ENCODE data around the gene ATP5F1D. TPM values are rescaled to one million over a fixed set of nuclear protein-coding genes. Genes with fewer than 3 reads are reported as not detected.

ATP5F1D gene
- total RNA-seq, 2 experiments from 2014 or later, result 161 to 180 TPM

GRCh38 chr19:1236576-1236975 lies 5.0 kb upstream of the ATP5F1D start:
- no peak for DNase-seq
- ChIA-PET CTCF (no interaction called here), POLR2A (no interaction called here)
- H3K4me1 Mint-ChIP-seq, result peaks cover 22% of the 10 kb centered on the region
- H3K36me3 Mint-ChIP-seq (ENCODE audit: low read depth), result no peaks in the 10 kb centered on the region
- H3K4me3 Mint-ChIP-seq, result peak overlapping the region; percentile 6
- no peaks in the 10 kb centered on the region for H3K9me3 Mint-ChIP-seq (ENCODE audit: low read depth)
- H3K27ac Mint-ChIP-seq, result no peak overlapping the region
- H3K27me3 Mint-ChIP-seq, result peaks cover 6% of the 10 kb centered on the region
- no peak for ATAC-seq
- intact Hi-C loops (cut with DNase I, micrococcal nuclease), result no loop called here

- ATAC-seq (no peak), DNase-seq (no peak)
- intact Hi-C loops (cut with DNase I, micrococcal nuclease), result no loop called here
- Mint-ChIP-seq H3K36me3 (ENCODE audit: low read depth) (no peaks in the 10 kb centered on the region), H3K4me3 (peak overlapping the region; percentile 33), H3K4me1 (peaks cover 22% of the 10 kb centered on the region), H3K9me3 (ENCODE audit: low read depth) (no peaks in the 10 kb centered on the region), H3K27ac (no peak overlapping the region), H3K27me3 (peaks cover 6% of the 10 kb centered on the region)
- POLR2A ChIA-PET, result no interaction called here
- CTCF ChIA-PET, result no interaction called here
These were observed 4.4 kb upstream of the ATP5F1D start for GRCh38 chr19:1237027-1237659.

- DNase-seq, result peak; percentile 51
- ATAC-seq, result no peak
- Mint-ChIP-seq H3K36me3 (ENCODE audit: low read depth) (no peaks in the 10 kb centered on the region), H3K27ac (no peak within 1 kb of the TSS), H3K4me1 (peaks cover 27% of the 10 kb centered on the region), H3K27me3 (peaks cover 6% of the 10 kb centered on the region), H3K9me3 (ENCODE audit: low read depth) (no peaks in the 10 kb centered on the region), H3K4me3 (peak within 1 kb of the TSS; percentile 54)
- ChIA-PET CTCF (interaction anchor here (0.5 to 1.1 kb wide), 2 partner anchors 44 to 254 kb away, joined by 3 to 6 read pairs; partner anchors contain the start of gene WDR18), POLR2A (interaction anchor here (1.0 kb wide), 1 partner anchor 216 kb away, joined by 4 read pairs; no protein-coding TSS in a partner anchor)
- intact Hi-C loops (cut with DNase I, micrococcal nuclease), result no loop called here
These were observed 3.7 kb upstream of the ATP5F1D start, which contains the start of gene CBARP for GRCh38 chr19:1237754-1238368. TSS of gene CBARP (minus strand) at chr19:1238005. CDS start at chr19:1236100, 1,905 bp downstream.

GRCh38 chr19:1238369-1239303 lies 2.9 kb upstream of the ATP5F1D start:
- peak overlapping the region; percentile 54 for H3K4me3 Mint-ChIP-seq
- ATAC-seq (no peak), DNase-seq (no peak)
- no peaks in the 10 kb centered on the region for H3K9me3 Mint-ChIP-seq (ENCODE audit: low read depth)
- H3K27ac Mint-ChIP-seq, result no peak overlapping the region
- CTCF ChIA-PET, result interaction anchor here (0.5 to 1.1 kb wide), 2 partner anchors 45 to 254 kb away, joined by 3 to 6 read pairs; partner anchors contain the start of gene WDR18
- H3K27me3 Mint-ChIP-seq, result peaks cover 6% of the 10 kb centered on the region
- peaks cover 33% of the 10 kb centered on the region for H3K4me1 Mint-ChIP-seq
- H3K36me3 Mint-ChIP-seq (ENCODE audit: low read depth), result no peaks in the 10 kb centered on the region
- intact Hi-C loops (cut with DNase I, micrococcal nuclease), result no loop called here
- POLR2A ChIA-PET, result interaction anchor here (0.5 to 1.0 kb wide), 2 partner anchors 30 to 217 kb away, joined by 4 read pairs; partner anchors contain the start of gene CIRBP

GRCh38 chr19:1239420-1239795 lies 2.1 kb upstream of the ATP5F1D start:
- POLR2A ChIA-PET, result no interaction called here
- CTCF ChIA-PET, result interaction anchor here (0.7 to 2.4 kb wide), 3 partner anchors 17 to 592 kb away, joined by 3 to 9 read pairs (median 3); no protein-coding TSS in a partner anchor
- H3K27ac Mint-ChIP-seq, result no peak overlapping the region
- H3K4me1 Mint-ChIP-seq, result peaks cover 34% of the 10 kb centered on the region
- DNase-seq (no peak), ATAC-seq (no peak)
- no peaks in the 10 kb centered on the region for H3K9me3 Mint-ChIP-seq (ENCODE audit: low read depth)
- no peak overlapping the region for H3K4me3 Mint-ChIP-seq
- peaks cover 6% of the 10 kb centered on the region for H3K27me3 Mint-ChIP-seq
- intact Hi-C loops (cut with DNase I, micrococcal nuclease), result no loop called here
- no peaks in the 10 kb centered on the region for H3K36me3 Mint-ChIP-seq (ENCODE audit: low read depth)

- Mint-ChIP-seq H3K27ac (no peak overlapping the region), H3K36me3 (ENCODE audit: low read depth) (no peaks in the 10 kb centered on the region), H3K27me3 (peaks cover 6% of the 10 kb centered on the region), H3K4me1 (peaks cover 38% of the 10 kb centered on the region), H3K4me3 (peak overlapping the region; percentile 83), H3K9me3 (ENCODE audit: low read depth) (no peaks in the 10 kb centered on the region)
- POLR2A ChIA-PET, result interaction anchor here (0.9 to 2.2 kb wide), 2 partner anchors 29 to 158 kb away, joined by 3 to 10 read pairs; partner anchors contain the start of gene CIRBP
- ATAC-seq (peak; percentile 57), DNase-seq (peak; percentile 97)
- intact Hi-C loops (cut with DNase I, micrococcal nuclease), result loop anchor here (1.0 to 10.0 kb wide), 19 partner anchors 27 to 443 kb away; partner anchors contain the start of genes GPX4 (in 2 of the 2), ABCA7 (in 1 of the 2), ARHGAP45 (in 1 of the 2) and ARID3A (in 1 of the 2)
- CTCF ChIA-PET, result interaction anchor here (0.6 to 2.4 kb wide), 7 partner anchors 16 to 591 kb away, joined by 3 to 11 read pairs (median 3); partner anchors contain the start of gene CIRBP
These were observed 1.5 kb upstream of the ATP5F1D start for GRCh38 chr19:1239796-1240737.

- no peak for ATAC-seq
These were observed 626 bp upstream of the ATP5F1D start for GRCh38 chr19:1240925-1241324.

GRCh38 chr19:1243768-1244692 lies 2.5 kb downstream of the ATP5F1D start:
- peak overlapping the region; percentile 82 for H3K27ac Mint-ChIP-seq
- ChIA-PET POLR2A (interaction anchor here (0.8 to 4.2 kb wide), 8 partner anchors 9 to 165 kb away, joined by 3 to 59 read pairs (median 5); partner anchors contain the start of gene CIRBP), CTCF (interaction anchor here (0.6 to 5.3 kb wide), 42 partner anchors 9 to 733 kb away, joined by 3 to 163 read pairs (median 4); partner anchors contain the start of genes ABCA7, ARHGAP45, CIRBP and FAM174C)
- DNase-seq, result peak; percentile 92
- peak overlapping the region; percentile 83 for H3K4me3 Mint-ChIP-seq
- no peaks in the 10 kb centered on the region for H3K27me3 Mint-ChIP-seq
- no peaks in the 10 kb centered on the region for H3K9me3 Mint-ChIP-seq (ENCODE audit: low read depth)
- ATAC-seq, result peak; percentile 45
- peaks cover 31% of the 10 kb centered on the region for H3K4me1 Mint-ChIP-seq
- intact Hi-C loops (cut with DNase I, micrococcal nuclease), result loop anchor here (1.0 to 10.0 kb wide), 3 partner anchors 22 to 319 kb away; partner anchors contain the start of gene ARID3A (in 1 of the 2)
- no peaks in the 10 kb centered on the region for H3K36me3 Mint-ChIP-seq (ENCODE audit: low read depth)

More at GRCh38 chr19:1240925-1241324, 626 bp upstream of the ATP5F1D start:
- DNase-seq, result no peak
- intact Hi-C loops (cut with DNase I, micrococcal nuclease), result loop anchor here (1.0 to 10.0 kb wide), 19 partner anchors 28 to 444 kb away; partner anchors contain the start of genes GPX4 (in 2 of the 2), RNU6-2 (in 2 of the 2), TMEM259 (in 2 of the 2) and ABCA7 (in 1 of the 2)
- Mint-ChIP-seq H3K27ac (peak overlapping the region; percentile 47), H3K4me1 (peaks cover 38% of the 10 kb centered on the region), H3K9me3 (ENCODE audit: low read depth) (no peaks in the 10 kb centered on the region), H3K27me3 (peaks cover 6% of the 10 kb centered on the region), H3K4me3 (peak overlapping the region; percentile 83), H3K36me3 (ENCODE audit: low read depth) (no peaks in the 10 kb centered on the region)
- CTCF ChIA-PET, result interaction anchor here (0.6 to 2.4 kb wide), 8 partner anchors 15 to 138 kb away, joined by 3 to 11 read pairs (median 4); partner anchors contain the start of gene CIRBP
- POLR2A ChIA-PET, result interaction anchor here (0.6 to 2.2 kb wide), 3 partner anchors 28 to 160 kb away, joined by 3 to 10 read pairs (median 6); partner anchors contain the start of gene CIRBP
